Liver (tissue), 3 donors: ENCODE measurements around the gene GPR61.

Experiments used
- SP1 ChIP-seq: IDR thresholded peaks from 2 replicates; pipeline ENCODE4 v1.6.1; 2018; ENCODE audit warnings: antibody characterized with exemption, mild to moderate bottlenecking
- TF ChIP-seq, protein P1 (sequence below): fragments of 150-350 bp; IDR thresholded peaks from 2 replicates; pipeline ENCODE4 v1.5.1; 2017; ENCODE audit warnings: improper control_type of control experiment, low read depth, low read length; ENCODE audit not compliant: missing input control
- TF ChIP-seq, protein P2 (sequence below): IDR thresholded peaks from 2 replicates; pipeline ENCODE4 v1.6.1; 2016; ENCODE audit warnings: antibody characterized with exemption
- donor health status: healthy.
- donor health status: healthy.

DNA sequence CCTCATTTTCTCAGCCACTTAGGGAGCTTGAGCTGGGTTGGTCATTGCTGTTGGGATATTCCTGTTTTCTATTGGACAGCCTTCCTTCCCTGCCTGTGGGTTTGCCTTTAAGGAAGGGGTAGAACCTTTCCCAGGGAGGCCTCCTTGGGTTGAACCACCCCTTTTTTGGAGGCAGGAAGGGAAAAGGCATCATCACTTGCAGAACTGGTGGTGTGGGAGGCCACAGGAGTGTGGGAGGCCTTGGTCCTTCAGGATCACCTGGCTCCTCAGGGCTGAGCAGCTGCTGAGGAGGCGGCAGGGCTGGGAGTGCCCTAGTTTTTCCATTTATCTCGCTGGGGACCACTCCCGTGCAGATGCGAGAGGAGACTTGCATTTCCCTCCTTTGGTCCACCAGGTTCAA, 46.4 kb upstream of the GPR61 start:
- TF ChIP-seq, protein P1, sequence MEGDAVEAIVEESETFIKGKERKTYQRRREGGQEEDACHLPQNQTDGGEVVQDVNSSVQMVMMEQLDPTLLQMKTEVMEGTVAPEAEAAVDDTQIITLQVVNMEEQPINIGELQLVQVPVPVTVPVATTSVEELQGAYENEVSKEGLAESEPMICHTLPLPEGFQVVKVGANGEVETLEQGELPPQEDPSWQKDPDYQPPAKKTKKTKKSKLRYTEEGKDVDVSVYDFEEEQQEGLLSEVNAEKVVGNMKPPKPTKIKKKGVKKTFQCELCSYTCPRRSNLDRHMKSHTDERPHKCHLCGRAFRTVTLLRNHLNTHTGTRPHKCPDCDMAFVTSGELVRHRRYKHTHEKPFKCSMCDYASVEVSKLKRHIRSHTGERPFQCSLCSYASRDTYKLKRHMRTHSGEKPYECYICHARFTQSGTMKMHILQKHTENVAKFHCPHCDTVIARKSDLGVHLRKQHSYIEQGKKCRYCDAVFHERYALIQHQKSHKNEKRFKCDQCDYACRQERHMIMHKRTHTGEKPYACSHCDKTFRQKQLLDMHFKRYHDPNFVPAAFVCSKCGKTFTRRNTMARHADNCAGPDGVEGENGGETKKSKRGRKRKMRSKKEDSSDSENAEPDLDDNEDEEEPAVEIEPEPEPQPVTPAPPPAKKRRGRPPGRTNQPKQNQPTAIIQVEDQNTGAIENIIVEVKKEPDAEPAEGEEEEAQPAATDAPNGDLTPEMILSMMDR = no peak
- TF ChIP-seq, protein P2, sequence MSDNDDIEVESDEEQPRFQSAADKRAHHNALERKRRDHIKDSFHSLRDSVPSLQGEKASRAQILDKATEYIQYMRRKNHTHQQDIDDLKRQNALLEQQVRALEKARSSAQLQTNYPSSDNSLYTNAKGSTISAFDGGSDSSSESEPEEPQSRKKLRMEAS = no peak
- TF ChIP-seq SP1 = no peak
